Uterus (tissue), 2 donors: ENCODE results near the gene ENTPD1.

ENCODE experiments used
- POLR2A ChIP-seq, 2 donors: fragments of 450-650 bp; IDR thresholded peaks; one replicate each; pipeline ENCODE4 v1.6.1; 2016; ENCODE audit warnings: antibody characterized with exemption in 2 of 2, mild to moderate bottlenecking in 1 of 2, moderate library complexity in 1 of 2
- TF ChIP-seq, protein P1 (sequence below), 4 experiments: fragments of 200-600 bp in 2 of 4; fragments of 450-650 bp in 2 of 4; sonication (generic) in 2 of 4; IDR thresholded peaks; one replicate each; pipeline ENCODE4 v1.5.1; 2016 to 2019; ENCODE audit warnings: antibody characterized with exemption in 4 of 4, mild to moderate bottlenecking in 2 of 4, moderate library complexity in 1 of 4

DNA sequence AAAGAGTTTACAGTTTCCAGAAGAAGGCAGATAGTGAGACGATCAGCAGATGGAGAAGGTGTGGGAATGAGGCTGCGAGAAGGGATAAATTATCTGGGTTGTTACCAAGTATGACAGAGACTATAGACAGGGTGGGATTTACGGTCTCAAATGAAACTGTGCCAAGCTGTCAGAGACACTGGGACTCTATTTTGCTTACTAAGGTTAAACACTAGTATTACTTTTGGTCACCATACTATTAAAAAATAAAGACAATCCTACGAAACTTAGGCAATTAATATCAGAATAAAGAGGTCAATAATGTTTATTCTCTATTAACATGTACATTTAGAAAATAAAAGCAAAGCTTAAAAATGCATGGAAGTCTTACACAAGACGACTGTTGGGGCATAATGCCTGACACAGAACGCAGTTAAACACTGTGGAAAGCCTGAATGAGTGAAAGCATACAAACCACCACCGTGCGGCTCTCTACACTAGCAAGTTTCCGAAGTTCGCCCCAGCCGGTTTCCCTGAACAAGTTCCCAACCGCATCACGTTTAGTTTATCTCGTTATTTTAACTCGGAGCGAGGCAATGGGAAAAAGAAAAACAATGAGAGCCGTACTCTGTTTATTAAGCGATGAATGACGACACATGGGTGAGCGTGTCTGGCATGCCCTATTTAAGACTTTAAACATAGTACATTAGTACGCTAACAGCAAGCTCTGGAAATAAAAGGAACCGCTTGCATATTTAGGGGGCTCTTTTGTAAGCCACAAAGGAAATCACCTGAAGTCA, 150.9 kb downstream of the ENTPD1 start:
- TF ChIP-seq, protein P1, sequence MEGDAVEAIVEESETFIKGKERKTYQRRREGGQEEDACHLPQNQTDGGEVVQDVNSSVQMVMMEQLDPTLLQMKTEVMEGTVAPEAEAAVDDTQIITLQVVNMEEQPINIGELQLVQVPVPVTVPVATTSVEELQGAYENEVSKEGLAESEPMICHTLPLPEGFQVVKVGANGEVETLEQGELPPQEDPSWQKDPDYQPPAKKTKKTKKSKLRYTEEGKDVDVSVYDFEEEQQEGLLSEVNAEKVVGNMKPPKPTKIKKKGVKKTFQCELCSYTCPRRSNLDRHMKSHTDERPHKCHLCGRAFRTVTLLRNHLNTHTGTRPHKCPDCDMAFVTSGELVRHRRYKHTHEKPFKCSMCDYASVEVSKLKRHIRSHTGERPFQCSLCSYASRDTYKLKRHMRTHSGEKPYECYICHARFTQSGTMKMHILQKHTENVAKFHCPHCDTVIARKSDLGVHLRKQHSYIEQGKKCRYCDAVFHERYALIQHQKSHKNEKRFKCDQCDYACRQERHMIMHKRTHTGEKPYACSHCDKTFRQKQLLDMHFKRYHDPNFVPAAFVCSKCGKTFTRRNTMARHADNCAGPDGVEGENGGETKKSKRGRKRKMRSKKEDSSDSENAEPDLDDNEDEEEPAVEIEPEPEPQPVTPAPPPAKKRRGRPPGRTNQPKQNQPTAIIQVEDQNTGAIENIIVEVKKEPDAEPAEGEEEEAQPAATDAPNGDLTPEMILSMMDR (IDR thresholded peaks at IDR 0.05): peak in 1 of 4 experiments; percentile 8
- no peak for TF ChIP-seq POLR2A (IDR thresholded peaks at IDR 0.05)
